ENCODE measurements around the gene ZFP92. TPM values are rescaled to one million over a fixed set of nuclear protein-coding genes. Genes with fewer than 3 reads are reported as not detected.

ZFP92 gene
- total and polyA plus RNA-seq, 7 experiments from 2014 or later: 0.07 to 1.8 (median 0.24) TPM

GRCh38 chrX:153454901-153455550 lies 43.8 kb downstream of the ZFP92 start:
- H3K36me3 Mint-ChIP-seq: peaks cover 0 to 9% (median 0%) of the 10 kb centered on the region in 5 donors
- Histone ChIP-seq H3K4me3 (ENCODE audit: low read length) (no peak overlapping the region), H3K4me1 (ENCODE audit: control insufficient read depth in 2 of 2, insufficient read depth in 2 of 2, low read length in 2 of 2) (no peaks in the 10 kb centered on the region), H3K9me3 (ENCODE audit: control insufficient read depth in 2 of 3, low read length in 3 of 3) (no peaks in the 10 kb centered on the region), H3K36me3 (ENCODE audit: control insufficient read depth in 2 of 3, insufficient read depth in 3 of 3, low read length in 3 of 3) (peaks cover 0 to 49% (median 0%) of the 10 kb centered on the region in 3 experiments), H3K27me3 (ENCODE audit: control insufficient read depth in 2 of 2, insufficient read depth in 2 of 2, low read length in 2 of 2) (no peaks in the 10 kb centered on the region), H3K27ac (ENCODE audit: low read depth, low read length) (no peak overlapping the region)
- no peak for DNase-seq
- H3K4me1 Mint-ChIP-seq: no peaks in the 10 kb centered on the region
- no peaks in the 10 kb centered on the region for H3K9me3 Mint-ChIP-seq
- intact Hi-C loops (cut with micrococcal nuclease): no loop called here
- peak overlapping the region in 1 of 9 donors; percentile 55 for H3K27ac Mint-ChIP-seq
- no peak for ATAC-seq
- no peak overlapping the region for H3K4me3 Mint-ChIP-seq
- no peaks in the 10 kb centered on the region for H3K27me3 Mint-ChIP-seq
- ChIA-PET CTCF (no interaction called here), POLR2A (no interaction called here)

- no peak overlapping the region for H3K27ac ChIP-seq (ENCODE audit: low read depth, low read length)
- Mint-ChIP-seq H3K27ac (no peak overlapping the region), H3K9me3 (no peaks in the 10 kb centered on the region), H3K4me3 (no peak overlapping the region), H3K36me3 (peaks cover 0 to 9% (median 0%) of the 10 kb centered on the region in 5 donors), H3K4me1 (no peaks in the 10 kb centered on the region), H3K27me3 (no peaks in the 10 kb centered on the region)
- H3K4me3 ChIP-seq (ENCODE audit: low read length): no peak overlapping the region
- ATAC-seq (no peak), DNase-seq (no peak)
- H3K27me3 ChIP-seq (ENCODE audit: control insufficient read depth in 2 of 2, insufficient read depth in 2 of 2, low read length in 2 of 2): no peaks in the 10 kb centered on the region
- ChIA-PET POLR2A (no interaction called here), CTCF (interaction anchor here (0.8 kb wide), 1 partner anchor 90 kb away, joined by 3 read pairs; no protein-coding TSS in a partner anchor)
- H3K36me3 ChIP-seq (ENCODE audit: control insufficient read depth in 2 of 3, insufficient read depth in 3 of 3, low read length in 3 of 3): peaks cover 0 to 44% (median 0%) of the 10 kb centered on the region in 3 experiments
- no peaks in the 10 kb centered on the region for H3K4me1 ChIP-seq (ENCODE audit: control insufficient read depth in 2 of 2, insufficient read depth in 2 of 2, low read length in 2 of 2)
- H3K9me3 ChIP-seq (ENCODE audit: control insufficient read depth in 2 of 3, low read length in 3 of 3): no peaks in the 10 kb centered on the region
- intact Hi-C loops (cut with micrococcal nuclease): no loop called here
These were observed 44.3 kb downstream of the ZFP92 start for GRCh38 chrX:153455571-153455970.

- H3K36me3 Mint-ChIP-seq: peaks cover 0 to 9% (median 2%) of the 10 kb centered on the region in 5 donors
- H3K4me3 ChIP-seq (ENCODE audit: low read length): no peak overlapping the region
- no peaks in the 10 kb centered on the region for H3K27me3 Mint-ChIP-seq
- no peaks in the 10 kb centered on the region for H3K9me3 Mint-ChIP-seq
- no peaks in the 10 kb centered on the region for H3K4me1 ChIP-seq (ENCODE audit: control insufficient read depth in 2 of 2, insufficient read depth in 2 of 2, low read length in 2 of 2)
- CTCF ChIA-PET: interaction anchor here (0.8 kb wide), 1 partner anchor 90 kb away, joined by 3 read pairs; no protein-coding TSS in a partner anchor
- no peak overlapping the region for H3K27ac ChIP-seq (ENCODE audit: low read depth, low read length)
- ATAC-seq (no peak), DNase-seq (no peak)
- H3K4me1 Mint-ChIP-seq: peaks cover 0 to 3% (median 0%) of the 10 kb centered on the region in 7 donors
- peaks cover 0 to 44% (median 0%) of the 10 kb centered on the region in 3 experiments for H3K36me3 ChIP-seq (ENCODE audit: control insufficient read depth in 2 of 3, insufficient read depth in 3 of 3, low read length in 3 of 3)
- no peaks in the 10 kb centered on the region for H3K27me3 ChIP-seq (ENCODE audit: control insufficient read depth in 2 of 2, insufficient read depth in 2 of 2, low read length in 2 of 2)
- H3K4me3 Mint-ChIP-seq: no peak overlapping the region
- POLR2A ChIA-PET: no interaction called here
- H3K9me3 ChIP-seq (ENCODE audit: control insufficient read depth in 2 of 3, low read length in 3 of 3): no peaks in the 10 kb centered on the region
- H3K27ac Mint-ChIP-seq: no peak overlapping the region
- intact Hi-C loops (cut with micrococcal nuclease): no loop called here
These were observed 44.9 kb downstream of the ZFP92 start for GRCh38 chrX:153456161-153456560.

- Histone ChIP-seq H3K4me3 (ENCODE audit: low read length) (no peak overlapping the region), H3K27ac (ENCODE audit: low read depth, low read length) (no peak overlapping the region), H3K36me3 (ENCODE audit: control insufficient read depth in 2 of 3, insufficient read depth in 3 of 3, low read length in 3 of 3) (peaks cover 0 to 41% (median 0%) of the 10 kb centered on the region in 3 experiments), H3K4me1 (ENCODE audit: control insufficient read depth in 2 of 2, insufficient read depth in 2 of 2, low read length in 2 of 2) (no peaks in the 10 kb centered on the region), H3K27me3 (ENCODE audit: control insufficient read depth in 2 of 2, insufficient read depth in 2 of 2, low read length in 2 of 2) (no peaks in the 10 kb centered on the region), H3K9me3 (ENCODE audit: control insufficient read depth in 2 of 3, low read length in 3 of 3) (no peaks in the 10 kb centered on the region)
- DNase-seq (no peak), ATAC-seq (no peak)
- no peak overlapping the region for H3K4me3 Mint-ChIP-seq
- H3K27ac Mint-ChIP-seq: no peak overlapping the region
- H3K36me3 Mint-ChIP-seq: peaks cover 0 to 9% (median 2%) of the 10 kb centered on the region in 5 donors
- peaks cover 0 to 3% (median 0%) of the 10 kb centered on the region in 7 donors for H3K4me1 Mint-ChIP-seq
- intact Hi-C loops (cut with micrococcal nuclease): no loop called here
- ChIA-PET POLR2A (no interaction called here), CTCF (no interaction called here)
- no peaks in the 10 kb centered on the region for H3K27me3 Mint-ChIP-seq
- H3K9me3 Mint-ChIP-seq: no peaks in the 10 kb centered on the region
These were observed 45.4 kb downstream of the ZFP92 start for GRCh38 chrX:153456704-153457103.

GRCh38 chrX:153457136-153457825 lies 46.0 kb downstream of the ZFP92 start:
- H3K27ac Mint-ChIP-seq: no peak overlapping the region
- H3K4me3 Mint-ChIP-seq: no peak overlapping the region
- ATAC-seq (no peak), DNase-seq (no peak)
- ChIA-PET POLR2A (no interaction called here), CTCF (interaction anchor here (1.3 kb wide), 1 partner anchor 50 kb away, joined by 3 read pairs; no protein-coding TSS in a partner anchor)
- Histone ChIP-seq H3K36me3 (ENCODE audit: control insufficient read depth in 2 of 3, insufficient read depth in 3 of 3, low read length in 3 of 3) (peaks cover 0 to 43% (median 0%) of the 10 kb centered on the region in 3 experiments), H3K27me3 (ENCODE audit: control insufficient read depth in 2 of 2, insufficient read depth in 2 of 2, low read length in 2 of 2) (no peaks in the 10 kb centered on the region), H3K4me1 (ENCODE audit: control insufficient read depth in 2 of 2, insufficient read depth in 2 of 2, low read length in 2 of 2) (no peaks in the 10 kb centered on the region), H3K27ac (ENCODE audit: low read depth, low read length) (no peak overlapping the region), H3K9me3 (ENCODE audit: control insufficient read depth in 2 of 3, low read length in 3 of 3) (no peaks in the 10 kb centered on the region), H3K4me3 (ENCODE audit: low read length) (no peak overlapping the region)
- H3K9me3 Mint-ChIP-seq: no peaks in the 10 kb centered on the region
- peaks cover 0 to 9% (median 2%) of the 10 kb centered on the region in 5 donors for H3K36me3 Mint-ChIP-seq
- H3K4me1 Mint-ChIP-seq: peaks cover 0 to 3% (median 0%) of the 10 kb centered on the region in 7 donors
- intact Hi-C loops (cut with micrococcal nuclease): no loop called here
- no peaks in the 10 kb centered on the region for H3K27me3 Mint-ChIP-seq

- Histone ChIP-seq H3K4me1 (ENCODE audit: control insufficient read depth in 2 of 2, insufficient read depth in 2 of 2, low read length in 2 of 2) (no peaks in the 10 kb centered on the region), H3K4me3 (ENCODE audit: low read length) (no peak overlapping the region), H3K27ac (ENCODE audit: low read depth, low read length) (no peak overlapping the region), H3K27me3 (ENCODE audit: control insufficient read depth in 2 of 2, insufficient read depth in 2 of 2, low read length in 2 of 2) (no peaks in the 10 kb centered on the region), H3K9me3 (ENCODE audit: control insufficient read depth in 2 of 3, low read length in 3 of 3) (no peaks in the 10 kb centered on the region), H3K36me3 (ENCODE audit: control insufficient read depth in 2 of 3, insufficient read depth in 3 of 3, low read length in 3 of 3) (peaks cover 0 to 46% (median 0%) of the 10 kb centered on the region in 3 experiments)
- no peak overlapping the region for H3K27ac Mint-ChIP-seq
- H3K27me3 Mint-ChIP-seq: no peaks in the 10 kb centered on the region
- H3K36me3 Mint-ChIP-seq: peaks cover 0 to 9% (median 2%) of the 10 kb centered on the region in 5 donors
- ATAC-seq (no peak), DNase-seq (no peak)
- intact Hi-C loops (cut with micrococcal nuclease): no loop called here
- ChIA-PET POLR2A (no interaction called here), CTCF (interaction anchor here (0.6 to 1.3 kb wide), 2 partner anchors 49 to 187 kb away, joined by 3 read pairs; no protein-coding TSS in a partner anchor)
- peaks cover 0 to 3% (median 0%) of the 10 kb centered on the region in 7 donors for H3K4me1 Mint-ChIP-seq
- no peak overlapping the region for H3K4me3 Mint-ChIP-seq
- no peaks in the 10 kb centered on the region for H3K9me3 Mint-ChIP-seq
These were observed 46.7 kb downstream of the ZFP92 start for GRCh38 chrX:153457827-153458466.

Measured in naive thymus-derived CD4-positive, alpha-beta T cell (primary cell).